Body of pancreas (tissue), 4 donors: ENCODE measurements around the gene TBC1D16.

Source experiments
- CTCF ChIP-seq, 7 experiments: fragments of 450-650 bp in 4 of 7; fragments of 200-600 bp in 3 of 7; sonication (generic) in 3 of 7; IDR thresholded peaks; one replicate each; pipeline ENCODE4 v1.5.1; 2016 to 2019; ENCODE audit warnings: antibody characterized with exemption in 7 of 7
- POLR2A ChIP-seq, 3 donors: fragments of 450-650 bp; IDR thresholded peaks; one replicate each; pipeline ENCODE4 v1.6.1; 2016; ENCODE audit warnings: antibody characterized with exemption in 3 of 3, mild to moderate bottlenecking in 2 of 3

GRCh38 chr17:79922798-79923197 is 112.9 kb downstream of the TBC1D16 start:
- TF ChIP-seq CTCF (IDR thresholded peaks at IDR 0.05) (no peak), POLR2A (IDR thresholded peaks at IDR 0.05) (no peak)
